Astrocyte (in vitro differentiated cells and primary cell): ENCODE data around the gene SLC35D3.

ENCODE experiments used
- EZH2 ChIP-seq: IDR thresholded peaks from 2 replicates; pipeline ENCODE4 v1.6.1; 2012; ENCODE audit warnings: mild to moderate bottlenecking, low read length, inconsistent platforms; ENCODE audit not compliant: insufficient read depth
- TF ChIP-seq, protein P1 (sequence below): IDR thresholded peaks from 2 replicates; pipeline ENCODE4 v1.5.1; 2011; ENCODE audit warnings: low read depth, mild to moderate bottlenecking, inconsistent platforms, low read length, moderate library complexity; ENCODE audit not compliant: insufficient read depth

- TF ChIP-seq, protein P1, sequence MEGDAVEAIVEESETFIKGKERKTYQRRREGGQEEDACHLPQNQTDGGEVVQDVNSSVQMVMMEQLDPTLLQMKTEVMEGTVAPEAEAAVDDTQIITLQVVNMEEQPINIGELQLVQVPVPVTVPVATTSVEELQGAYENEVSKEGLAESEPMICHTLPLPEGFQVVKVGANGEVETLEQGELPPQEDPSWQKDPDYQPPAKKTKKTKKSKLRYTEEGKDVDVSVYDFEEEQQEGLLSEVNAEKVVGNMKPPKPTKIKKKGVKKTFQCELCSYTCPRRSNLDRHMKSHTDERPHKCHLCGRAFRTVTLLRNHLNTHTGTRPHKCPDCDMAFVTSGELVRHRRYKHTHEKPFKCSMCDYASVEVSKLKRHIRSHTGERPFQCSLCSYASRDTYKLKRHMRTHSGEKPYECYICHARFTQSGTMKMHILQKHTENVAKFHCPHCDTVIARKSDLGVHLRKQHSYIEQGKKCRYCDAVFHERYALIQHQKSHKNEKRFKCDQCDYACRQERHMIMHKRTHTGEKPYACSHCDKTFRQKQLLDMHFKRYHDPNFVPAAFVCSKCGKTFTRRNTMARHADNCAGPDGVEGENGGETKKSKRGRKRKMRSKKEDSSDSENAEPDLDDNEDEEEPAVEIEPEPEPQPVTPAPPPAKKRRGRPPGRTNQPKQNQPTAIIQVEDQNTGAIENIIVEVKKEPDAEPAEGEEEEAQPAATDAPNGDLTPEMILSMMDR, result no peak
- TF ChIP-seq EZH2, result no peak
These were observed 47.8 kb downstream of the SLC35D3 start for GRCh38 chr6:136969930-136970329.
